Measurements from ENCODE around the gene GRID1.

DNA sequence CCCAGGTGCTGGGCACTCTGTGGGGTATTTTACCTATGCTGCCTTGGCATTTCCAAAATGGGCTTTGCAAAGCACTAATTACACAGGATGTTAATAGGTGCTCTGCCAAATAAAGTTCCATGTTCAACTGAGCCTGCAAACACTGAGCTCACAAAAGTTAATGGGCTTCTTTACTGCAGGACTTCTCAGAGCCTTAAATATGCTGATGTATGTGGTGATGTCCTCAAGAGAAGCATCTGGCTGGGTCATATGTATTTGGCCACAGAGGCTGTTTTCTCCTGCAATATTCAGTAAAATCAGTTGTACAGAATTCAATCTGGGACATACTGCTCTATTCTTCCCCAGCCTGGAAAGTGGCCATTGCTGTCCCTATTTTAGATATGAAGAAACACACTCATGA, 31.3 kb downstream of the GRID1 start:
- TF ChIP-seq, protein P1, sequence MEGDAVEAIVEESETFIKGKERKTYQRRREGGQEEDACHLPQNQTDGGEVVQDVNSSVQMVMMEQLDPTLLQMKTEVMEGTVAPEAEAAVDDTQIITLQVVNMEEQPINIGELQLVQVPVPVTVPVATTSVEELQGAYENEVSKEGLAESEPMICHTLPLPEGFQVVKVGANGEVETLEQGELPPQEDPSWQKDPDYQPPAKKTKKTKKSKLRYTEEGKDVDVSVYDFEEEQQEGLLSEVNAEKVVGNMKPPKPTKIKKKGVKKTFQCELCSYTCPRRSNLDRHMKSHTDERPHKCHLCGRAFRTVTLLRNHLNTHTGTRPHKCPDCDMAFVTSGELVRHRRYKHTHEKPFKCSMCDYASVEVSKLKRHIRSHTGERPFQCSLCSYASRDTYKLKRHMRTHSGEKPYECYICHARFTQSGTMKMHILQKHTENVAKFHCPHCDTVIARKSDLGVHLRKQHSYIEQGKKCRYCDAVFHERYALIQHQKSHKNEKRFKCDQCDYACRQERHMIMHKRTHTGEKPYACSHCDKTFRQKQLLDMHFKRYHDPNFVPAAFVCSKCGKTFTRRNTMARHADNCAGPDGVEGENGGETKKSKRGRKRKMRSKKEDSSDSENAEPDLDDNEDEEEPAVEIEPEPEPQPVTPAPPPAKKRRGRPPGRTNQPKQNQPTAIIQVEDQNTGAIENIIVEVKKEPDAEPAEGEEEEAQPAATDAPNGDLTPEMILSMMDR (IDR thresholded peaks at IDR 0.05), result no peak
- no peak for TF ChIP-seq ZFX (IDR thresholded peaks at IDR 0.05; ENCODE audit: borderline replicate concordance)

Measured in 22Rv1 (cell line).